Choroid plexus epithelial cell (primary cell): ENCODE measurements around the gene RTKN2.
"Not testable (repeated sequence)": the region's sequence is repeated elsewhere in the genome, so short reads cannot be mapped to it uniquely, and the experiment has no call there.

Experiments
- DNase-seq: peaks from one replicate; pipeline ENCODE4 v3.0.0-alpha.2; 2010; ENCODE audit warnings: low read depth
- H3K4me3 ChIP-seq: 2 replicates; pipeline ENCODE4 v1.5.1; 2011; ENCODE audit warnings: low read depth, mild to moderate bottlenecking, control low read depth, low read length, moderate library complexity
- TF ChIP-seq, protein P1 (sequence below): conservative IDR thresholded peaks from 2 replicates; pipeline ENCODE4 v1.5.1; 2011; ENCODE audit warnings: low read depth, mild to moderate bottlenecking, control low read depth, inconsistent platforms, low read length, moderate library complexity

The RTKN2 gene

DNA sequence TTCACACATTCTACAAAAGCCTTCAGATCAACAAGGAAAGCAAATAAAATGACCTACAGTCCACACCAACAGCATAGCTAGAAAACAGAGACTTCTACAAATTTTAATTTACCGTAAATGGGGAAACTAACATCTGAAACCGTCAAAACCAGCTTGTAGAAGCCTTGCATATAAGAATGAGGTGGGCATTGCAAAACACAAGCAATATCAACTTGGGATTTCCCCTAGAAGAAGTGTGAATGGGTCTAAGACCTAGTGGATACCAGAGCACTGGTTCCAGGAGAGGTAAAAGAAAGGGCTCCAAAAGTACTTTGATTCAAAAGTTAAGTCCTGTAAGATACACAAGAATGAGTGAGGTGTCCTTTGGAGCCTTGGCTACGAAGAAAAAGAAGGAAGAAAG is 18.7 kb downstream of the RTKN2 start:
- DNase-seq = no peak
- TF ChIP-seq, protein P1, sequence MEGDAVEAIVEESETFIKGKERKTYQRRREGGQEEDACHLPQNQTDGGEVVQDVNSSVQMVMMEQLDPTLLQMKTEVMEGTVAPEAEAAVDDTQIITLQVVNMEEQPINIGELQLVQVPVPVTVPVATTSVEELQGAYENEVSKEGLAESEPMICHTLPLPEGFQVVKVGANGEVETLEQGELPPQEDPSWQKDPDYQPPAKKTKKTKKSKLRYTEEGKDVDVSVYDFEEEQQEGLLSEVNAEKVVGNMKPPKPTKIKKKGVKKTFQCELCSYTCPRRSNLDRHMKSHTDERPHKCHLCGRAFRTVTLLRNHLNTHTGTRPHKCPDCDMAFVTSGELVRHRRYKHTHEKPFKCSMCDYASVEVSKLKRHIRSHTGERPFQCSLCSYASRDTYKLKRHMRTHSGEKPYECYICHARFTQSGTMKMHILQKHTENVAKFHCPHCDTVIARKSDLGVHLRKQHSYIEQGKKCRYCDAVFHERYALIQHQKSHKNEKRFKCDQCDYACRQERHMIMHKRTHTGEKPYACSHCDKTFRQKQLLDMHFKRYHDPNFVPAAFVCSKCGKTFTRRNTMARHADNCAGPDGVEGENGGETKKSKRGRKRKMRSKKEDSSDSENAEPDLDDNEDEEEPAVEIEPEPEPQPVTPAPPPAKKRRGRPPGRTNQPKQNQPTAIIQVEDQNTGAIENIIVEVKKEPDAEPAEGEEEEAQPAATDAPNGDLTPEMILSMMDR = no peak
- no peak overlapping the region for H3K4me3 ChIP-seq

DNA sequence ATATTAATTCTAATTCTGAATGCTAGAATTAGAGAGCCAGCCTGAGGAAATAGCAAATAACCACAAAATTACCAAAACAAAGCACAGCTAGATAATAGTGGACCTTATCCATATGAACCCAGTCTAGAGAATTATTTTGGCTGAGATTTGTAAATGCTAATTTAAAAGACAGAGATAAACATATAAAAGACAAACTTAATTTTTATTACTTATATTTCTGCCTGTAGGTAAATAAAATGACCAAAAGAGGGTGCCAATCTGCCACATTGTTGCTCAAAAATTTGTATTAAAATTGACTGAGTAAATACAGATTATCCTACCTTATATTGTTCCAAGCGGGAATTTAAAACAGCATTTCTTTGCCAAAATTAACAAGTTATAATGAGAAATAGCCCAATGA is 20.2 kb downstream of the RTKN2 start:
- H3K4me3 ChIP-seq = no peak overlapping the region
- TF ChIP-seq, protein P1 = peak; percentile 49
- peak; percentile 47 for DNase-seq

DNA sequence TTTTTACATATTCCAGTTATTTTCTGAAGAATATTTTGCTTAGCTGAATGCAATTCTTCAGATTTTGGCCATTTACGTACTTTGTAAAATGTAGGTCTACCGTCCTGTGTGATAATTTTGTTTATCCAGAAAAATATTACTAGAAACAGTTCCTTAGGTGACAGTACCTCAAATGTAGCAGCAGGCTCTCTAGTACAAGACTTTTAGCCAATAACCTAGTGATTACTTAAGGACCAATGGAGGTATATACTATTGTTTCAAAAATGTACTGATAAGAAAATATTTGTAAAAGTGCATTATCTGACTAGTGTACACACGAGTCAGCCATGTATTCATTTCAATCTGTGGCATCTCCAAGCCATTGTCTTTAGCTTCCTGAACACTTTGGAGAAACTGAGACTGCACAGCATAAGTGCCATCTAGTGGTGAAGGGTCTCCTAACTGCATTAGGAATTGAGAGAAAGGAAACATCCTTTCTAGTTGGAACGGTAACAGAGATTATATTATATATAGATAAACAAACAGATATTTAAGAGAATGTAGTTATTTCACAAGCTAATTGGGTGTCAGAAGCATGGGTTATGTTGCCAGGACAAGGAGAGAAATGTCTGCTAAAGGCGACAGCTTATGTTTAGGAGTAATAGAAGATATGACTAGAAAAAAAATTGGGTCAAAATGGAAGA is 23.7 kb downstream of the RTKN2 start:
- H3K4me3 ChIP-seq = no peak overlapping the region
- TF ChIP-seq, protein P1 = peak; percentile 86
- DNase-seq = peak; percentile 90

DNA sequence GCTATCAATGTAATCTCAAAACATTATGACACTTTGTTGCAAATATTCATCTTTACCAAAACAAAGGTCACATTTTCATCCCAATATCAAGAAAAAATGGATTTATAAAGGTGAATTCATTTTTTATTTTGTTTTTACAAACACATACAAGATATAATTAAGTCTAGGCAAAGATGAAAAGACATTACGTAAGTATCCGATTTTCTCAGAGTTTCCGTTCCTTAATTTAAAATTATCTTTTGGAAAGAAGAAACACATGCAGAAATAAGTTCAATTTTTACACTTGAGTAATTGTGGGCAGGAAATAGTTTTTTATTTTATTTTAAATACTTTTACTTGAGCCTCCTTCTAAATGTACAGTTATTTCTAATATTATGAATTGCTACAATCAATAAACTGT is 24.6 kb downstream of the RTKN2 start:
- no peak for DNase-seq
- no peak overlapping the region for H3K4me3 ChIP-seq
- TF ChIP-seq, protein P1 = no peak

DNA sequence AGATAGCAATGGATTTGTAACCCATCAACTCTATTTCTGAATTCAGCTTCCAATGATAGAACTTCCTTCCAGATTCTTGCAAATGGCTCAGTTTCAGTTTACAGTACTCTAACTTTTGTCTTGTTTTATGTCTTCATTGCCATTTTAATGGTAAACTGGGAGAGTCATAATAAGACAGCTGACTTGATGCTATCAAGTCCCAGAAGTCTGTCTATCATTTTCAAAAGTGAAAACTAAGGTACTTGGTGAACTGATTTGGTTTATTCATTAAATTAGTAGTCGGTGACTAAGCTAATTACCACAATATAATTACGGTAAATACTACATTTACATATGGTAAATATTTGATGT is 25.0 kb downstream of the RTKN2 start:
- no peak for DNase-seq
- TF ChIP-seq, protein P1 = no peak
- peak overlapping the region; percentile 48 for H3K4me3 ChIP-seq

DNA sequence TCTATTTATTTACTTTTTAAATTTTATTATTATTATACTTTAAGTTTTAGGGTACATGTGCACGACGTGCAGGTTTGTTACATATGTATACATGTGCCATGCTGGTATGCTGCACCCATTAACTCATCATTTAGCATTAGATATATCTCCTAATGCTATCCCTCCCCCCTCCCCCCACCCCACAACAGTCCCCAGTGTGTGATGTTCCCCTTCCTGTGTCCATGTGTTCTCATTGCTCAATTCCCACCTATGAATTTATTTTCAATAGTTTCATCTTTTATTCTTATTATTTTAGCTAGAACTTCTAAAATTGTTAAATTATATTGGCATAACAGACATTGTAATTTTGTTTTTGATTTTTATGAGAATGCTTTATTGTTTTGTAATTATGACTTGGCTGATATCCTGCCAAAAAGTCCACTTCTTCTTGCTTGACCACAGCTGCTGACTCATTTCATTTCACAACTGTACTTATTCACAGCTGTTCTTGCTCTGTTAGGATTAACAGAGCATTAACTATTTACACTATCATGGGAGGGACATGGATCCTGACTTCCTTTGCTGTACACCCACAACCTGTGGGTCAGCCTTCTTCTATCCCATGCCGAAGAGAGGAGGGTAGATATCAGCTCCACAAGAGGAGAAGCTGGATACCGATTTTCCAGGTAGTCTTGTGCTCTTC is 25.5 kb downstream of the RTKN2 start:
- peak; percentile 96 for DNase-seq

DNA sequence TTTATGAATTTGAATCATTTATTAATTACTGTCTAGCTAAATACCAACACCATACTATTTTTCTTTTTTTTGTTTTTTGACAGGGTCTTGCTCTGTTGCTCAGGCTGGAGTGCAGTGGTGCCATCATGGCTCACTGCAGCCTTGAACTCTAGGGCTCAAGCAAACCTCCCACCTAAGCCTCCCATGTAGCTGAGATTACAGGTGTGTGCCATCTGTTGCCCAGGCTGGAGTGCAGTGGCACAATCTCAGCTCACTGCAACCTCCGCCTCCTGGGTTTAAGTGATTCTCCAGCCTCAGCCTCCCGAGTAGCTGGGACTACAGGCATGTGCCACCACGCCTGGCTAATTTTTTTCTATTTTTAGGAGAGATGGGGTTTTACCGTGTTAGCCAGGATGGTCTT is 27.1 kb downstream of the RTKN2 start:
- not testable (repeated sequence) for H3K4me3 ChIP-seq, DNase-seq

More for the DNA sequence above, 25.5 kb downstream of the RTKN2 start:
- H3K4me3 ChIP-seq = peak overlapping the region; percentile 48

DNA sequence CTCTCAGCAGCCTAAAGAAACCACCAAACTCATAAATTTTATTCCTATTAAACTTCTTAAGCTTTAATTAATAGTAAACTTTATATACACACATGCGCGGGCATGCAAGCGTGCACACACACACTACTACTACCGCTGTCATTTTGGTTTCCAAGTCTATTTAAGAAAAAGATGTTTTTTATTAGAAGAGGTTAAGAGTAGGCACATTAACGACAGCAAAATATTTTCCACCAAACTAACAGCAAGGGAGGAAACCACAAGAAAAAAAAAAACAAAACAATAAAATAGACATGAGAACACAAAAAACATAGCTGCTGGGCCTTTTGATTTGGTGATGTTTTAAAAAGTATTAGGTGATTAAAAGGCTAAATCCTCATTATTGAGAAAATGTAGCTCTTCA is 28.6 kb downstream of the RTKN2 start:
- TF ChIP-seq, protein P1 = no peak
- DNase-seq = peak; percentile 41
- no peak overlapping the region for H3K4me3 ChIP-seq
